GM21381 (cell line): ENCODE measurements around the gene CDC37.
"Not testable (repeated sequence)": the region's sequence is repeated elsewhere in the genome, so short reads cannot be mapped to it uniquely, and the experiment has no call there.

Source experiments
- ATAC-seq: cut with Tn5 transposase; IDR thresholded peaks from one replicate; pipeline ENCODE4 v1.9.1; 2021; ENCODE audit warnings: mild to moderate bottlenecking, moderate library complexity; ENCODE audit not compliant: unreplicated experiment

CDC37 gene

GRCh38 chr19:10398819-10399218 lies 4.5 kb downstream of the CDC37 start:
- no peak for ATAC-seq

GRCh38 chr19:10395917-10396316 lies 7.4 kb downstream of the CDC37 start:
- no peak for ATAC-seq

- ATAC-seq = no peak
Measured at GRCh38 chr19:10395436-10395835, 7.9 kb downstream of the CDC37 start.

- no peak for ATAC-seq
Measured at GRCh38 chr19:10395003-10395402, 8.3 kb downstream of the CDC37 start.

GRCh38 chr19:10393137-10393536 lies 10.2 kb downstream of the CDC37 start:
- no peak for ATAC-seq

- no peak for ATAC-seq
Measured at GRCh38 chr19:10392120-10392519, 11.2 kb downstream of the CDC37 start.

GRCh38 chr19:10390652-10391286 lies 12.6 kb downstream of the CDC37 start:
- no peak for ATAC-seq

- no peak for ATAC-seq
Measured at GRCh38 chr19:10389863-10390262, 13.5 kb downstream of the CDC37 start.

GRCh38 chr19:10388957-10389356 lies 14.4 kb downstream of the CDC37 start:
- ATAC-seq = no peak

- ATAC-seq = no peak
Measured at GRCh38 chr19:10384580-10384979, 18.8 kb downstream of the CDC37 start.

GRCh38 chr19:10383223-10383499 lies 20.2 kb downstream of the CDC37 start:
- ATAC-seq = not testable (repeated sequence)

GRCh38 chr19:10380313-10381102 lies 22.8 kb downstream of the CDC37 start, which contains the start of gene TYK2:
Gene TYK2 (minus strand): TSS chr19:10380572. CDS start chr19:10378406, 2,166 bp downstream.
- peak; percentile 88 for ATAC-seq

- no peak for ATAC-seq
Measured at GRCh38 chr19:10379880-10380312, 23.4 kb downstream of the CDC37 start.

GRCh38 chr19:10378124-10378523 lies 25.2 kb downstream of the CDC37 start:
- no peak for ATAC-seq

GRCh38 chr19:10377140-10377640 lies 26.2 kb downstream of the CDC37 start:
- not testable (repeated sequence) for ATAC-seq

- ATAC-seq = no peak
Measured at GRCh38 chr19:10374931-10375330, 28.4 kb downstream of the CDC37 start.

- ATAC-seq = no peak
Measured at GRCh38 chr19:10372690-10373089, 30.7 kb downstream of the CDC37 start.

GRCh38 chr19:10368101-10368803 lies 35.1 kb downstream of the CDC37 start:
- ATAC-seq = no peak

GRCh38 chr19:10366950-10367512 lies 36.3 kb downstream of the CDC37 start:
- not testable (repeated sequence) for ATAC-seq

GRCh38 chr19:10365518-10365917 lies 37.8 kb downstream of the CDC37 start:
- no peak for ATAC-seq

GRCh38 chr19:10364644-10365043 lies 38.7 kb downstream of the CDC37 start:
- ATAC-seq = no peak
